Neural crest cell (in vitro differentiated cells): ENCODE data around the gene EXOC3. TPM values are rescaled to one million over a fixed set of nuclear protein-coding genes. Genes with fewer than 3 reads are reported as not detected.

Experiments used
- DNase-seq: peaks from one replicate; pipeline ENCODE4 v3.0.0; 2021; ENCODE audit warnings: low read depth, mixed read lengths, low spot score
- H3K27ac Mint-ChIP-seq: one replicate; pipeline ENCODE4 v1.8.0; 2021; ENCODE audit warnings: mild to moderate bottlenecking, mixed read lengths; ENCODE audit not compliant: unreplicated experiment
- H3K27me3 Mint-ChIP-seq: 2 replicates; pipeline ENCODE4 v1.8.0; 2021; ENCODE audit warnings: low read depth, mild to moderate bottlenecking, mixed read lengths
- H3K36me3 Mint-ChIP-seq: 2 replicates; pipeline ENCODE4 v1.8.0; 2021; ENCODE audit warnings: low read depth, mild to moderate bottlenecking, mixed read lengths
- H3K4me1 Mint-ChIP-seq: 2 replicates; pipeline ENCODE4 v1.8.0; 2021; ENCODE audit warnings: mixed read lengths
- H3K4me3 Mint-ChIP-seq: one replicate; pipeline ENCODE4 v1.8.0; 2021; ENCODE audit warnings: mild to moderate bottlenecking, mixed read lengths
- H3K9me3 Mint-ChIP-seq: 2 replicates; pipeline ENCODE4 v1.8.0; 2021; ENCODE audit warnings: mixed read lengths
- CTCF ChIP-seq: fragments of 200-600 bp; sonication (generic); conservative IDR thresholded peaks from 2 replicates; pipeline ENCODE4 v1.5.0; 2021; ENCODE audit warnings: antibody characterized with exemption, mild to moderate bottlenecking
- total RNA-seq: library from RNA; stranded (reverse); gene quantifications from 2 replicates; pipeline ENCODE4 v1.2.1, GENCODE V29; 2021

The EXOC3 gene
- total RNA-seq, 1 donor from 2014 or later = 61.3 TPM

GRCh38 chr5:423233-423565 lies 19.8 kb upstream of the EXOC3 start:
- TF ChIP-seq CTCF = no peak
- no peak overlapping the region for H3K4me3 Mint-ChIP-seq
- no peaks in the 10 kb centered on the region for H3K27me3 Mint-ChIP-seq
- DNase-seq = no peak
- H3K9me3 Mint-ChIP-seq = peaks cover 8% of the 10 kb centered on the region
- H3K27ac Mint-ChIP-seq = peak overlapping the region; percentile 50
- peaks cover 7% of the 10 kb centered on the region for H3K4me1 Mint-ChIP-seq
- peaks cover 4% of the 10 kb centered on the region for H3K36me3 Mint-ChIP-seq

GRCh38 chr5:423626-424261 lies 19.2 kb upstream of the EXOC3 start:
- peaks cover 4% of the 10 kb centered on the region for H3K36me3 Mint-ChIP-seq
- H3K27ac Mint-ChIP-seq = no peak overlapping the region
- H3K9me3 Mint-ChIP-seq = peaks cover 8% of the 10 kb centered on the region
- H3K27me3 Mint-ChIP-seq = no peaks in the 10 kb centered on the region
- no peak overlapping the region for H3K4me3 Mint-ChIP-seq
- H3K4me1 Mint-ChIP-seq = peaks cover 3% of the 10 kb centered on the region
- no peak for DNase-seq
- TF ChIP-seq CTCF = no peak

- Mint-ChIP-seq H3K4me1 (peaks cover 3% of the 10 kb centered on the region), H3K9me3 (peaks cover 8% of the 10 kb centered on the region), H3K27me3 (peaks cover 2% of the 10 kb centered on the region), H3K4me3 (no peak overlapping the region), H3K36me3 (peaks cover 4% of the 10 kb centered on the region), H3K27ac (no peak overlapping the region)
- no peak for DNase-seq
- TF ChIP-seq CTCF = no peak
Observed at GRCh38 chr5:424301-425110, 18.5 kb upstream of the EXOC3 start.

GRCh38 chr5:425714-426113 lies 17.3 kb upstream of the EXOC3 start:
- peaks cover 2% of the 10 kb centered on the region for H3K27me3 Mint-ChIP-seq
- H3K36me3 Mint-ChIP-seq = peaks cover 6% of the 10 kb centered on the region
- TF ChIP-seq CTCF = no peak
- H3K4me3 Mint-ChIP-seq = no peak overlapping the region
- no peak for DNase-seq
- H3K9me3 Mint-ChIP-seq = peaks cover 8% of the 10 kb centered on the region
- H3K27ac Mint-ChIP-seq = no peak overlapping the region
- no peaks in the 10 kb centered on the region for H3K4me1 Mint-ChIP-seq

DNA sequence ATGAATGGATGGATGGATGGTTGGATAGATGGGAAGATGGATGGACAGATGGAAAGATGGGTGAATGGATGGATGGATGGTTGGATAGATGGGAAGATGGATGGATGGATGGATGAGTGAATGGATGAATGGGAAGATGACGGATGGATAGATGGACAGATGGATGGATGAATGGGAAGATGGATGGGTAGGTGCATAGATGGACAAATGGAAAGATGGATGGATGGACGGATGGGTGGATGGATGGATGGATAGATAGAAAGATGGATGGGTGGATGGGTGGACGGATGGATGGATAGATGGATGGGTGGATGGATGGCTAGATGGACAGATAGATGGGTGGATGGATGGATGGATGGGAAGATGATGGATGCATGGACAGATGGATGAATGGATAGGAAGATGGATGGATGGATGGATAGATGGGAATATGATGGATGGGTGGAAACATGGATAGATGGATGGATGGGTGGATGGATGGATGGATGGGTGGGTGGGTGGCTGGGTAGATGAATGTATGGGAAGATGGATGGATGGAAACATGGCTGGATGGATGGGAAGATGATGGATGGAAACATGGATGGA lies 16.5 kb upstream of the EXOC3 start:
- no peaks in the 10 kb centered on the region for H3K4me1 Mint-ChIP-seq
- peaks cover 8% of the 10 kb centered on the region for H3K9me3 Mint-ChIP-seq
- no peak for TF ChIP-seq CTCF
- H3K4me3 Mint-ChIP-seq = no peak overlapping the region
- peaks cover 2% of the 10 kb centered on the region for H3K27me3 Mint-ChIP-seq
- no peak for DNase-seq
- H3K36me3 Mint-ChIP-seq = peaks cover 6% of the 10 kb centered on the region
- no peak overlapping the region for H3K27ac Mint-ChIP-seq
